ENCODE results near the gene KRTAP5-2. TPM values are rescaled to one million over a fixed set of nuclear protein-coding genes. Genes with fewer than 3 reads are reported as not detected.
A peak's percentile ranks its signal among the peaks of the same experiment; 100 is the strongest.

Gene KRTAP5-2
- total RNA-seq, 4 donors from 2014 or later = not detected

DNA sequence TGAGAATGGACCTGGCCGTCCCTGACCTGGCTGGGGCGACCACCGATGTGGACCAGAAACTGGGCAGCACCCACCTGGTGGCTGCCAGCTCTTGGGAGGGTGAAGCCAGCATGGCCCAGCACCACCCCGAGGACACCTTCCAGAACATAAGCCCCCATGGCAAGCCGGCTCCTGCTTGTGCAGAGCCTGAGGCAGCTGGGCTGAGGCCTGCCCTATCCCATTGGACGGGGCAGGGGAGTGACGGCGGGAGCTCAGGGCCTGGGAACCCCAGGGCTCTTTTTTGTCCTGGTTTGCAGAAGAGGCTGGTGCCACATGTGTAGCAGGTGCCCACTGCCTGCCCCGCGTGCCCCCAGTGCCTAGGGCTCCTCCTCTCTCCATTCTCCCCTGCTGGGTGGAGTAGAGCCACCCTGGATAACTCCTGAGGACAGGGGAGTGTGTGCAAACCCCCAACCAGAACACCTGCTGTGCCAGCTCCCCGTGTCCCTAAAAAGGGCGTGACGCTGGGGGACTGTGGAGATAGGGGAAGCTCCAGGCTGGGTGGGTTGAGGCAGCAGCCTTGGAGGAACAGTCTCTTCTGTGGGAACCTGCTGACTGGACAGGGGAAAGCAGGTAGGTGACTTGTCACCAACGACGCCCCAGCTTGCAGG lies 38.0 kb downstream of the KRTAP5-2 start:
- no peak for DNase-seq
- no peaks in the 10 kb centered on the region for H3K27me3 ChIP-seq
- in situ Hi-C loops (cut with MboI; ENCODE audit: low pct_ligation_motif_present in 1 of 4, low pct_unique_long_range_greater_than_20kb in 1 of 4, low sequenced_read_pairs in 3 of 4) (no loop called here), intact Hi-C loops (cut with DNase I; ENCODE audit: low total_unique reads) (loop anchor here (10.0 kb wide), 1 partner anchor 825 kb away; no protein-coding TSS in a partner anchor)
- peaks cover 0 to 6% (median 0%) of the 10 kb centered on the region in 4 donors for H3K36me3 ChIP-seq
- H3K27ac ChIP-seq = peak overlapping the region; percentile 84 to 98 (median 90)
- no peak overlapping the region for H3K4me3 ChIP-seq
- H3K9me3 ChIP-seq = no peaks in the 10 kb centered on the region
- TF ChIP-seq, protein P1, sequence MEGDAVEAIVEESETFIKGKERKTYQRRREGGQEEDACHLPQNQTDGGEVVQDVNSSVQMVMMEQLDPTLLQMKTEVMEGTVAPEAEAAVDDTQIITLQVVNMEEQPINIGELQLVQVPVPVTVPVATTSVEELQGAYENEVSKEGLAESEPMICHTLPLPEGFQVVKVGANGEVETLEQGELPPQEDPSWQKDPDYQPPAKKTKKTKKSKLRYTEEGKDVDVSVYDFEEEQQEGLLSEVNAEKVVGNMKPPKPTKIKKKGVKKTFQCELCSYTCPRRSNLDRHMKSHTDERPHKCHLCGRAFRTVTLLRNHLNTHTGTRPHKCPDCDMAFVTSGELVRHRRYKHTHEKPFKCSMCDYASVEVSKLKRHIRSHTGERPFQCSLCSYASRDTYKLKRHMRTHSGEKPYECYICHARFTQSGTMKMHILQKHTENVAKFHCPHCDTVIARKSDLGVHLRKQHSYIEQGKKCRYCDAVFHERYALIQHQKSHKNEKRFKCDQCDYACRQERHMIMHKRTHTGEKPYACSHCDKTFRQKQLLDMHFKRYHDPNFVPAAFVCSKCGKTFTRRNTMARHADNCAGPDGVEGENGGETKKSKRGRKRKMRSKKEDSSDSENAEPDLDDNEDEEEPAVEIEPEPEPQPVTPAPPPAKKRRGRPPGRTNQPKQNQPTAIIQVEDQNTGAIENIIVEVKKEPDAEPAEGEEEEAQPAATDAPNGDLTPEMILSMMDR (IDR thresholded peaks at IDR 0.05) = no peak
- no peak for TF ChIP-seq EP300 (IDR thresholded peaks at IDR 0.05; ENCODE audit: low read depth)
- TF ChIP-seq POLR2AphosphoS5 (IDR thresholded peaks at IDR 0.05) = no peak
- H3K4me1 ChIP-seq = peaks cover 33 to 49% (median 41%) of the 10 kb centered on the region in 4 donors
- WGBS, 2 donors (ENCODE audit: low coverage in 1 of 2) = 83% methylated on average over 15 of the region's 15 CpGs; no CpG with 5 or more reads in 1 of the 2 donors

DNA sequence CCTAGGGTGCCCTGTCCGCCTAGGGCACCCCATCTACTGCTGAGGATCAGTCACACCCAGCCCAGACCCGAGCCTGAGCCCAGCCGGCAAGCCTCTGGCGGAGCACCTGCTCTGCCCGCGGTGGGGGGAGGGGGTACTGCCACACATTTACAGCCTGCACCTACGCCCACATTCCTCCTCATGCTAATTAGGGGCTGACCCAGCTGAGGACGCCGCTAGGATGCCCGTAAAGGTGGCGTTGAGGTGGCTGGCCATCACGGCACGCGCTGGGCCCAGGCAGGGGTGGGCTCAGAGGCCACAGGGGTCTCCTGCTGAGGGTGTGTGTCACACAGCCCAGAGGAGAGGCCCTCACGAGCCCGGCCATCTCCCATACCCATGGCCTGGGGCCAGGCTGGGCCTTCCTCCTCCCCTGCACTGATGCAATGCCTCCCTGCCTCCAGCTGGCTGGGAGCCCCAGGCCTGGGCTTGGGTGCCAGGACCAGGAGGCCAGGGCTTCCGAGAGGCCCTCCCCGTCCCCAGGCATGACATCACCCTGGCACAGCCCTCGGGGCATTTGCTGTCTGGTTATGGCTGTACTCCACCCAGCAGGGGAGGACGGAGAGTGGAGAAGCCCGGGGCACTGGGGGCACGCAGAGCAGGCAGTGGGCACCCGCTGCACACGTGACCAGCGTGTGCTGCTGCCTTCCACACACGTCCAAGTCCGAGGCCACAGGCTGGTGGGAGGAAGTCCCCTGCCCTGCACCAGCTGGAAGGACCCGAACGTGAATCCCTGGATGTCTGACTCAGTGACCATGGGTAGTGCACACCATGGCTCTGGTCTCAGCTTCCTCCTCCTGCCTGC lies 38.8 kb downstream of the KRTAP5-2 start:
- Histone ChIP-seq H3K4me1 (peaks cover 36 to 49% (median 39%) of the 10 kb centered on the region in 4 donors), H3K27ac (peak overlapping the region; percentile 84 to 98 (median 90))
- 38% methylated on average over 24 of the region's 29 CpGs; no CpG with 5 or more reads in 1 of the 2 donors for WGBS, 2 donors (ENCODE audit: low coverage in 1 of 2)

DNA sequence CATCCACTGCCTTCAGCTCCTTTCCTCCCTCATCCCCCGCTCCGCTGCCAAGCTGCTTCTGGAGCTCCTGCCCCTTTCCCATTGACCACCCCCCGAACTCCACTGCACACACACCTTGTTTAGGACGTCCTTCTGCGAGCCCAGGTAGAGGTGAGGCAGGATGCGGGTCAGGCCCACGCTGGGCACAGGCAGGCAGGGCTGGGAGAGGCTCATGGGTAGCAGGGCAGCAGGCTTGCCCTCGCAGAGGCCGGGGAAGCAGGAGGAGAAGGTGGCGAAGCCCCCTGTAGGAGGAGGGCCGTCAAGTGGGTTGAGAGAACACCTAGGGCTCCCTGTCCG lies 39.4 kb downstream of the KRTAP5-2 start:
- intact Hi-C loops (cut with DNase I; ENCODE audit: low total_unique reads) = no loop called here
- TF ChIP-seq, protein P1 (IDR thresholded peaks at IDR 0.05) = no peak
- TF ChIP-seq EP300 (IDR thresholded peaks at IDR 0.05; ENCODE audit: low read depth) (no peak), POLR2AphosphoS5 (IDR thresholded peaks at IDR 0.05) (no peak), POLR2A (IDR thresholded peaks at IDR 0.05) (no peak)
- H3K36me3 ChIP-seq = peaks cover 0 to 6% (median 0%) of the 10 kb centered on the region in 4 donors
- no peaks in the 10 kb centered on the region for H3K27me3 ChIP-seq
- H3K4me1 ChIP-seq = peaks cover 32 to 47% (median 38%) of the 10 kb centered on the region in 4 donors
- H3K4me3 ChIP-seq = no peak overlapping the region
- H3K9me3 ChIP-seq = no peaks in the 10 kb centered on the region
- in situ Hi-C loops (cut with MboI; ENCODE audit: low pct_ligation_motif_present in 1 of 4, low pct_unique_long_range_greater_than_20kb in 1 of 4, low sequenced_read_pairs in 3 of 4) = no loop called here
- DNase-seq = no peak
- peak overlapping the region; percentile 84 to 98 (median 90) for H3K27ac ChIP-seq
- WGBS, 2 donors (ENCODE audit: low coverage in 1 of 2) = 60% methylated on average over 11 of the region's 12 CpGs; no CpG with 5 or more reads in 1 of the 2 donors

More for the DNA sequence above, 38.8 kb downstream of the KRTAP5-2 start:
- intact Hi-C loops (cut with DNase I; ENCODE audit: low total_unique reads) = no loop called here
- Histone ChIP-seq H3K9me3 (no peaks in the 10 kb centered on the region), H3K27me3 (no peaks in the 10 kb centered on the region), H3K36me3 (peaks cover 0 to 6% (median 0%) of the 10 kb centered on the region in 4 donors), H3K4me3 (no peak overlapping the region)
- no peak for TF ChIP-seq EP300 (IDR thresholded peaks at IDR 0.05; ENCODE audit: low read depth)
- peak; percentile 47 for TF ChIP-seq POLR2A (IDR thresholded peaks at IDR 0.05)
- peak; percentile 48 to 74 (median 67) for TF ChIP-seq POLR2AphosphoS5 (IDR thresholded peaks at IDR 0.05)
- TF ChIP-seq, protein P1 (IDR thresholded peaks at IDR 0.05) = peak in 2 of 5 experiments; percentile 14 to 22
- peak; percentile 91 for DNase-seq
- in situ Hi-C loops (cut with MboI; ENCODE audit: low pct_ligation_motif_present in 1 of 4, low pct_unique_long_range_greater_than_20kb in 1 of 4, low sequenced_read_pairs in 3 of 4) = no loop called here
